GM12865 (cell line): ENCODE measurements around the gene ADCY2.

ENCODE experiments used
- DNase-seq: peaks from one replicate; pipeline ENCODE4 v3.0.0; 2010; ENCODE audit warnings: low read depth
- H3K4me3 ChIP-seq: 2 replicates; pipeline ENCODE4 v1.5.1; 2011; ENCODE audit warnings: mild to moderate bottlenecking, low read depth, low read length, control low read depth
- CTCF ChIP-seq: IDR thresholded peaks from 2 replicates; pipeline ENCODE4 v1.5.1; 2011; ENCODE audit warnings: low read length, control low read depth, low read depth, inconsistent platforms; ENCODE audit not compliant: insufficient read depth; ENCODE audit errors: missing control alignments

ADCY2 gene

GRCh38 chr5:7410936-7411511 lies 15.1 kb downstream of the ADCY2 start:
- DNase-seq, result no peak
- no peak for TF ChIP-seq CTCF
- H3K4me3 ChIP-seq, result no peak overlapping the region

GRCh38 chr5:7412409-7412808 lies 16.5 kb downstream of the ADCY2 start:
- DNase-seq, result no peak
- no peak for TF ChIP-seq CTCF
- no peak overlapping the region for H3K4me3 ChIP-seq

- TF ChIP-seq CTCF, result no peak
- DNase-seq, result no peak
- H3K4me3 ChIP-seq, result no peak overlapping the region
Observed at GRCh38 chr5:7415123-7415522, 19.2 kb downstream of the ADCY2 start.

GRCh38 chr5:7415587-7416535 lies 19.9 kb downstream of the ADCY2 start:
- H3K4me3 ChIP-seq, result no peak overlapping the region
- DNase-seq, result no peak
- TF ChIP-seq CTCF, result no peak

- H3K4me3 ChIP-seq, result no peak overlapping the region
- no peak for TF ChIP-seq CTCF
- DNase-seq, result no peak
Observed at GRCh38 chr5:7418276-7418675, 22.3 kb downstream of the ADCY2 start.

GRCh38 chr5:7419367-7419766 lies 23.4 kb downstream of the ADCY2 start:
- no peak for TF ChIP-seq CTCF
- H3K4me3 ChIP-seq, result no peak overlapping the region
- no peak for DNase-seq

GRCh38 chr5:7419846-7420245 lies 23.9 kb downstream of the ADCY2 start:
- DNase-seq, result no peak
- H3K4me3 ChIP-seq, result no peak overlapping the region
- no peak for TF ChIP-seq CTCF
